ENCODE results near the gene EYA4. TPM values are rescaled to one million over a fixed set of nuclear protein-coding genes. Genes with fewer than 3 reads are reported as not detected.

Gene EYA4
- total RNA-seq, 2 donors from 2014 or later, result 0.11 to 0.26 TPM

- no peak overlapping the region for H3K27ac ChIP-seq (ENCODE audit: low read depth, low read length)
- Mint-ChIP-seq H3K4me1 (peaks cover 3% of the 10 kb centered on the region), H3K9me3 (no peaks in the 10 kb centered on the region), H3K36me3 (ENCODE audit: low read depth) (no peaks in the 10 kb centered on the region), H3K27me3 (ENCODE audit: insufficient read depth) (no peaks in the 10 kb centered on the region), H3K4me3 (no peak overlapping the region), H3K27ac (no peak overlapping the region)
- TF ChIP-seq CTCF (conservative IDR thresholded peaks at IDR 0.05), result no peak
- H3K4me1 ChIP-seq (ENCODE audit: control insufficient read depth, insufficient read depth, low read length), result no peaks in the 10 kb centered on the region
- whole genome bisulfite sequencing, 2 experiments (ENCODE audit: insufficient coverage in 1 of 2, insufficient read length in 1 of 2), result 92% methylated on average over 4 of the region's 4 CpGs; no CpG with 5 or more reads in 1 of the 2 experiments
- no peak for DNase-seq
- H3K36me3 ChIP-seq (ENCODE audit: control insufficient read depth, insufficient read depth, low read length), result no peaks in the 10 kb centered on the region
- H3K4me3 ChIP-seq (ENCODE audit: low read length), result no peak overlapping the region
- H3K9me3 ChIP-seq (ENCODE audit: control insufficient read depth, low read length), result no peaks in the 10 kb centered on the region
- no peaks in the 10 kb centered on the region for H3K27me3 ChIP-seq (ENCODE audit: control insufficient read depth, insufficient read depth, low read length, poor library complexity, severe bottlenecking)
- H3K9ac ChIP-seq (ENCODE audit: extremely low read depth, low read length, poor library complexity, severe bottlenecking), result no peak overlapping the region
These were observed 36.9 kb downstream of the EYA4 start for GRCh38 chr6:133277900-133278545.

- Histone ChIP-seq H3K4me3 (ENCODE audit: low read length) (no peak overlapping the region), H3K4me1 (ENCODE audit: control insufficient read depth, insufficient read depth, low read length) (peaks cover 5% of the 10 kb centered on the region), H3K36me3 (ENCODE audit: control insufficient read depth, insufficient read depth, low read length) (no peaks in the 10 kb centered on the region), H3K9ac (ENCODE audit: extremely low read depth, low read length, poor library complexity, severe bottlenecking) (no peak overlapping the region), H3K27me3 (ENCODE audit: control insufficient read depth, insufficient read depth, low read length, poor library complexity, severe bottlenecking) (no peaks in the 10 kb centered on the region), H3K9me3 (ENCODE audit: control insufficient read depth, low read length) (no peaks in the 10 kb centered on the region), H3K27ac (ENCODE audit: low read depth, low read length) (no peak overlapping the region)
- Mint-ChIP-seq H3K4me3 (no peak overlapping the region), H3K36me3 (ENCODE audit: low read depth) (no peaks in the 10 kb centered on the region), H3K9me3 (no peaks in the 10 kb centered on the region), H3K27me3 (ENCODE audit: insufficient read depth) (no peaks in the 10 kb centered on the region), H3K4me1 (peaks cover 12% of the 10 kb centered on the region), H3K27ac (no peak overlapping the region)
- no peak for DNase-seq
- 83% methylated on average over 1 of the region's 1 CpG; no CpG with 5 or more reads in 1 of the 2 experiments for WGBS, 2 experiments (ENCODE audit: insufficient coverage in 1 of 2, insufficient read length in 1 of 2)
- TF ChIP-seq CTCF (conservative IDR thresholded peaks at IDR 0.05), result peak; percentile 77
These were observed 45.6 kb downstream of the EYA4 start for GRCh38 chr6:133286765-133287164.

GRCh38 chr6:133288662-133289061, 47.5 kb downstream of the EYA4 start:
- H3K36me3 ChIP-seq (ENCODE audit: control insufficient read depth, insufficient read depth, low read length), result no peaks in the 10 kb centered on the region
- H3K4me3 Mint-ChIP-seq, result no peak overlapping the region

More at GRCh38 chr6:133288662-133289061, 47.5 kb downstream of the EYA4 start:
- Histone ChIP-seq H3K9ac (ENCODE audit: extremely low read depth, low read length, poor library complexity, severe bottlenecking) (no peak overlapping the region), H3K4me1 (ENCODE audit: control insufficient read depth, insufficient read depth, low read length) (peaks cover 5% of the 10 kb centered on the region), H3K27ac (ENCODE audit: low read depth, low read length) (no peak overlapping the region), H3K9me3 (ENCODE audit: control insufficient read depth, low read length) (no peaks in the 10 kb centered on the region), H3K27me3 (ENCODE audit: control insufficient read depth, insufficient read depth, low read length, poor library complexity, severe bottlenecking) (no peaks in the 10 kb centered on the region), H3K4me3 (ENCODE audit: low read length) (no peak overlapping the region)
- Mint-ChIP-seq H3K9me3 (no peaks in the 10 kb centered on the region), H3K36me3 (ENCODE audit: low read depth) (no peaks in the 10 kb centered on the region), H3K27me3 (ENCODE audit: insufficient read depth) (no peaks in the 10 kb centered on the region), H3K4me1 (peaks cover 12% of the 10 kb centered on the region), H3K27ac (no peak overlapping the region)
- 82 to 90% methylated on average over 1 of the region's 1 CpG for WGBS, 2 experiments (ENCODE audit: insufficient coverage in 1 of 2, insufficient read length in 1 of 2)
- TF ChIP-seq CTCF (conservative IDR thresholded peaks at IDR 0.05), result no peak
- DNase-seq, result no peak

Data from endodermal cell (in vitro differentiated cells).